ENCODE results near the gene SYNM.

The SYNM gene

GRCh38 chr15:99097441-99098410 is 7.2 kb upstream of the SYNM start:
- TF ChIP-seq CTCF (IDR thresholded peaks at IDR 0.05; ENCODE audit: low read depth, low read length) = no peak

GRCh38 chr15:99098426-99098825 is 6.5 kb upstream of the SYNM start:
- no peak for TF ChIP-seq CTCF (IDR thresholded peaks at IDR 0.05; ENCODE audit: low read depth, low read length)
- no peak for DNase-seq (ENCODE audit: extremely low read depth, low read depth)

More at GRCh38 chr15:99097441-99098410, 7.2 kb upstream of the SYNM start:
- DNase-seq (ENCODE audit: extremely low read depth, low read depth) = no peak

- no peak for TF ChIP-seq CTCF (IDR thresholded peaks at IDR 0.05; ENCODE audit: low read depth, low read length)
- no peak for DNase-seq (ENCODE audit: extremely low read depth, low read depth)
Measured at GRCh38 chr15:99098991-99099390, 5.9 kb upstream of the SYNM start.

- TF ChIP-seq CTCF (IDR thresholded peaks at IDR 0.05; ENCODE audit: low read depth, low read length) = no peak
- DNase-seq (ENCODE audit: extremely low read depth, low read depth) = no peak
Measured at GRCh38 chr15:99099661-99100060, 5.2 kb upstream of the SYNM start.

- peak; percentile 88 for TF ChIP-seq CTCF (IDR thresholded peaks at IDR 0.05; ENCODE audit: low read depth, low read length)
- DNase-seq (ENCODE audit: extremely low read depth, low read depth) = no peak
Measured at GRCh38 chr15:99100245-99101173, 4.4 kb upstream of the SYNM start.

- TF ChIP-seq CTCF (IDR thresholded peaks at IDR 0.05; ENCODE audit: low read depth, low read length) = no peak
- no peak for DNase-seq (ENCODE audit: extremely low read depth, low read depth)
Measured at GRCh38 chr15:99101501-99101900, 3.4 kb upstream of the SYNM start.

All from AG09319 (cell line).